CD14-positive monocyte (primary cell): ENCODE results near the gene NUP93. TPM values are rescaled to one million over a fixed set of nuclear protein-coding genes. Genes with fewer than 3 reads are reported as not detected.

Experiments used
- DNase-seq, 3 donors: peaks; one replicate each; pipeline ENCODE4 v3.0.0-alpha.2; 2011 to 2022
- H2AFZ ChIP-seq: 2 replicates; pipeline ENCODE4 v1.6.0; 2012; ENCODE audit warnings: mild to moderate bottlenecking, low read depth, low read length, inconsistent platforms; ENCODE audit not compliant: insufficient read depth, poor library complexity, severe bottlenecking
- H3K27ac ChIP-seq, 2 donors: 1 replicate in 1 of 2; 2 replicates in 1 of 2; pipeline ENCODE4 v1.5.1; 2012 to 2013; ENCODE audit warnings: low read length in 2 of 2, control low read depth in 1 of 2, inconsistent platforms in 1 of 2, low read depth in 1 of 2, mild to moderate bottlenecking in 1 of 2
- H3K27me3 ChIP-seq, 2 donors: one replicate each; pipeline versions ENCODE4 v1.6.0 to v1.6.1; 2011 to 2013; ENCODE audit warnings: low read length in 2 of 2; ENCODE audit not compliant: control insufficient read depth in 2 of 2, insufficient read depth in 2 of 2
- H3K36me3 ChIP-seq, 2 donors: replicated peaks in 1 of 2; 1 replicate in 1 of 2; 2 replicates in 1 of 2; pipeline versions ENCODE4 v1.5.1 to v1.6.1; 2012 to 2013; ENCODE audit warnings: low read length in 2 of 2, control low read depth in 1 of 2, inconsistent platforms in 1 of 2, mild to moderate bottlenecking in 1 of 2; ENCODE audit not compliant: insufficient read depth in 2 of 2, control insufficient read depth in 1 of 2
- H3K4me1 ChIP-seq, 2 donors: 1 replicate in 1 of 2; 2 replicates in 1 of 2; pipeline versions ENCODE4 v1.5.1 to v1.6.1; 2012 to 2013; ENCODE audit warnings: low read length in 2 of 2, control low read depth in 1 of 2, inconsistent platforms in 1 of 2, mild to moderate bottlenecking in 1 of 2, moderate library complexity in 1 of 2; ENCODE audit not compliant: insufficient read depth in 2 of 2, control insufficient read depth in 1 of 2
- H3K4me2 ChIP-seq: replicated peaks from 2 replicates; pipeline ENCODE3; 2012; ENCODE audit warnings: low read length, moderate library complexity, mild to moderate bottlenecking; ENCODE audit not compliant: poor library complexity, severe bottlenecking; ENCODE audit errors: extremely low read depth
- H3K4me3 ChIP-seq, 3 experiments: fragments of 200-600 bp in 1 of 3; sonication (generic) in 1 of 3; replicated peaks in 1 of 3; 1 replicate in 2 of 3; 2 replicates in 1 of 3; pipeline ENCODE4 v1.5.1; 2011 to 2013; ENCODE audit warnings: low read length in 3 of 3, mild to moderate bottlenecking in 3 of 3, control low read depth in 2 of 3, low read depth in 2 of 3, inconsistent platforms in 1 of 3, moderate library complexity in 1 of 3
- H3K79me2 ChIP-seq: 2 replicates; pipeline ENCODE4 v1.6.0; 2012; ENCODE audit warnings: mild to moderate bottlenecking, control low read depth, inconsistent platforms, low read length, moderate library complexity; ENCODE audit not compliant: insufficient read depth
- H3K9ac ChIP-seq: 2 replicates; pipeline ENCODE4 v1.6.0; 2017; ENCODE audit warnings: low read length, mild to moderate bottlenecking; ENCODE audit not compliant: insufficient read depth, poor library complexity, severe bottlenecking
- H3K9me3 ChIP-seq, 2 donors: replicated peaks in 1 of 2; 1 replicate in 1 of 2; 2 replicates in 1 of 2; pipeline versions ENCODE4 v1.5.1 to v1.6.1; 2012 to 2013; ENCODE audit warnings: low read length in 2 of 2, control low read depth in 1 of 2; ENCODE audit not compliant: control insufficient read depth in 1 of 2, insufficient read depth in 1 of 2
- H4K20me1 ChIP-seq: 2 replicates; pipeline ENCODE4 v1.6.0; 2012; ENCODE audit warnings: mild to moderate bottlenecking, low read length, control low read depth, moderate library complexity; ENCODE audit not compliant: insufficient read depth
- H3K27ac Mint-ChIP-seq, 7 donors: one replicate each; pipeline ENCODE4 v1.8.0; 2020; ENCODE audit warnings: mild to moderate bottlenecking in 7 of 7, mixed read lengths in 7 of 7, moderate library complexity in 6 of 7, inconsistent platforms in 2 of 7
- H3K27me3 Mint-ChIP-seq, 3 donors: one replicate each; pipeline ENCODE4 v1.8.0; 2021 to 2022; ENCODE audit warnings: low read depth in 3 of 3, mild to moderate bottlenecking in 3 of 3, mixed read lengths in 3 of 3, moderate library complexity in 3 of 3, inconsistent platforms in 1 of 3
- H3K36me3 Mint-ChIP-seq, 2 donors: one replicate each; pipeline ENCODE4 v1.8.0; 2020; ENCODE audit warnings: mixed read lengths in 2 of 2, inconsistent platforms in 1 of 2, mild to moderate bottlenecking in 1 of 2
- H3K4me1 Mint-ChIP-seq: one replicate; pipeline ENCODE4 v1.8.0; 2020; ENCODE audit warnings: mild to moderate bottlenecking, mixed read lengths
- H3K4me3 Mint-ChIP-seq, 2 donors: one replicate each; pipeline ENCODE4 v1.8.0; 2020; ENCODE audit warnings: mild to moderate bottlenecking in 2 of 2, mixed read lengths in 2 of 2, moderate library complexity in 1 of 2
- H3K9me3 Mint-ChIP-seq, 7 donors: one replicate each; pipeline ENCODE4 v1.8.0; 2020 to 2022; ENCODE audit warnings: mixed read lengths in 7 of 7, mild to moderate bottlenecking in 6 of 7, moderate library complexity in 6 of 7, inconsistent platforms in 2 of 7
- WGBS: methylation state at CpG from one replicate; pipeline ENCODE4 v1.1.5; 2013; ENCODE audit warnings: missing lambda C conversion rate; ENCODE audit not compliant: insufficient coverage; 5-methylcytosine and 5-hydroxymethylcytosine counted together
- intact Hi-C, 2 donors: fragments of 100-400 bp; cut with micrococcal nuclease; formaldehyde crosslinking; loops; one replicate each; pipeline versions ENCODE4 v1.15.0 to v1.15.1; 2023
- polyA plus RNA-seq, 3 donors: library from polyadenylated mRNA; depleted of rRNA in 1 of 3; unstranded in 2 of 3; stranded (reverse) in 1 of 3; fragments of 300-500 nt in 2 of 3; fragments of >200 nt in 1 of 3; fragmentation: Illumina TruSeq in 2 of 3; gene quantifications; 1 replicate in 2 of 3; 2 replicates in 1 of 3; pipeline ENCODE4 v1.2.3, GENCODE V29; 2012 to 2021
- TF ChIP-seq, protein P1 (sequence below): fragments of 200-600 bp; IDR thresholded peaks from one replicate; pipeline ENCODE4 v1.8.0; 2022; ENCODE audit warnings: antibody characterized with exemption, mild to moderate bottlenecking

NUP93 gene
- polyA plus RNA-seq, 3 donors = 46.6 to 77.7 (median 59.4) TPM

DNA sequence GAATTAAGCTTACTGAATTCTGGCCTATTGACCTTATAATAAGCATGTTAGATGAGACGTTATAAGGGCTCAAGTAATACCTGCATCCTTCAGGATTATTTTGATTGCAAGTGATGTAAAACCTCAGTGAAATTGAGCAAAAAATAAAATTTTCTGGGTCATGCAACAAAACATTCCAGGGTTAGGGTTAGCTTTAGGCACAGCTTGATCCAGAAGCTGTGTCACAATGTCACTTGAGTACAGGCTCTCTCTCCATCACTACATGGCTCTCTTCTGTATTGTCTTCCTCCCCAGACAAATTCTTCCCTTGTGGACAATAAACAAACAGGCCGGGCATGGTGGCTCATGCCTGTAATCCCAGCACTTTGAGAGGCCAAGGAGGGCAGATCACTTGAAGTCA lies 3.6 kb upstream of the NUP93 start:
- no peak overlapping the region for H2AFZ ChIP-seq
- DNase-seq = no peak
- WGBS = no CpG with 5 or more reads among the region's 2 CpGs
- no peak overlapping the region for H3K4me2 ChIP-seq
- intact Hi-C loops = no loop called here
- no peak overlapping the region for H3K9ac ChIP-seq
- Mint-ChIP-seq H3K4me3 (no peak overlapping the region), H3K9me3 (no peaks in the 10 kb centered on the region), H3K4me1 (peaks cover 20% of the 10 kb centered on the region), H3K27ac (no peak overlapping the region), H3K36me3 (no peaks in the 10 kb centered on the region), H3K27me3 (peaks cover 2 to 8% (median 2%) of the 10 kb centered on the region in 3 donors)
- TF ChIP-seq, protein P1, sequence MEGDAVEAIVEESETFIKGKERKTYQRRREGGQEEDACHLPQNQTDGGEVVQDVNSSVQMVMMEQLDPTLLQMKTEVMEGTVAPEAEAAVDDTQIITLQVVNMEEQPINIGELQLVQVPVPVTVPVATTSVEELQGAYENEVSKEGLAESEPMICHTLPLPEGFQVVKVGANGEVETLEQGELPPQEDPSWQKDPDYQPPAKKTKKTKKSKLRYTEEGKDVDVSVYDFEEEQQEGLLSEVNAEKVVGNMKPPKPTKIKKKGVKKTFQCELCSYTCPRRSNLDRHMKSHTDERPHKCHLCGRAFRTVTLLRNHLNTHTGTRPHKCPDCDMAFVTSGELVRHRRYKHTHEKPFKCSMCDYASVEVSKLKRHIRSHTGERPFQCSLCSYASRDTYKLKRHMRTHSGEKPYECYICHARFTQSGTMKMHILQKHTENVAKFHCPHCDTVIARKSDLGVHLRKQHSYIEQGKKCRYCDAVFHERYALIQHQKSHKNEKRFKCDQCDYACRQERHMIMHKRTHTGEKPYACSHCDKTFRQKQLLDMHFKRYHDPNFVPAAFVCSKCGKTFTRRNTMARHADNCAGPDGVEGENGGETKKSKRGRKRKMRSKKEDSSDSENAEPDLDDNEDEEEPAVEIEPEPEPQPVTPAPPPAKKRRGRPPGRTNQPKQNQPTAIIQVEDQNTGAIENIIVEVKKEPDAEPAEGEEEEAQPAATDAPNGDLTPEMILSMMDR = no peak
- H3K9me3 ChIP-seq = no peaks in the 10 kb centered on the region
- H4K20me1 ChIP-seq = no peaks in the 10 kb centered on the region
- H3K4me1 ChIP-seq = peaks cover 15 to 22% of the 10 kb centered on the region in 2 donors
- H3K27ac ChIP-seq = no peak overlapping the region
- no peaks in the 10 kb centered on the region for H3K36me3 ChIP-seq
- peaks cover 0 to 2% of the 10 kb centered on the region in 2 donors for H3K27me3 ChIP-seq
- no peak overlapping the region for H3K4me3 ChIP-seq
- H3K79me2 ChIP-seq = peaks cover 13% of the 10 kb centered on the region

DNA sequence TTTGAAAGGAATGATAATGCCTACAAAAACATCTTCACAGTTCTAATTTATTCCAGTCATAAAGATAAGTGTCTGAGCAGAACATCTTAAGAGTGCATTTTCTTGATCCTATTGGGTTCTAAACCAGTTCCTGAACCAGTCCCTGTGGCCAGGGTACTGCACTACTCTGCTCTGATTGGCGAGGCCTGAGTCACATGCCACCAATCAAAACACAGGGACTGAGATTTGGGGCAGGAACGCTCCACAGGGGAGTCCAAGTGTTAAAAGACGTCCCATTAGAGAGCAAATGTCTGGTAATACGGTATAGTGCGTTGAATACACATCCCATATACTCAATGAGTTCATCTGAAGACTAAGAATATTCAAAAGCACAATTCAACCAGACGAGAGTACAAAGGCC lies 3.0 kb upstream of the NUP93 start:
- H3K9me3 Mint-ChIP-seq = no peaks in the 10 kb centered on the region
- H3K27ac Mint-ChIP-seq = no peak overlapping the region
- intact Hi-C loops = no loop called here
- H3K4me3 Mint-ChIP-seq = no peak overlapping the region
- no peak for DNase-seq
- Histone ChIP-seq H2AFZ (no peak overlapping the region), H3K4me2 (no peak overlapping the region), H3K4me1 (peaks cover 15 to 27% of the 10 kb centered on the region in 2 donors), H3K27ac (no peak overlapping the region), H3K4me3 (no peak overlapping the region), H3K27me3 (peaks cover 0 to 2% of the 10 kb centered on the region in 2 donors), H3K79me2 (peaks cover 19% of the 10 kb centered on the region), H3K36me3 (no peaks in the 10 kb centered on the region), H3K9ac (no peak overlapping the region), H3K9me3 (no peaks in the 10 kb centered on the region), H4K20me1 (no peaks in the 10 kb centered on the region)
- no peaks in the 10 kb centered on the region for H3K36me3 Mint-ChIP-seq
- peaks cover 2 to 8% (median 2%) of the 10 kb centered on the region in 3 donors for H3K27me3 Mint-ChIP-seq
- WGBS = 86% methylated on average over 1 of the region's 6 CpGs
- TF ChIP-seq, protein P1 = no peak
- H3K4me1 Mint-ChIP-seq = peaks cover 20% of the 10 kb centered on the region
